ENCODE measurements around the gene RLF.
"Not testable (repeated sequence)": the region's sequence is repeated elsewhere in the genome, so short reads cannot be mapped to it uniquely, and the experiment has no call there.

RLF gene

DNA sequence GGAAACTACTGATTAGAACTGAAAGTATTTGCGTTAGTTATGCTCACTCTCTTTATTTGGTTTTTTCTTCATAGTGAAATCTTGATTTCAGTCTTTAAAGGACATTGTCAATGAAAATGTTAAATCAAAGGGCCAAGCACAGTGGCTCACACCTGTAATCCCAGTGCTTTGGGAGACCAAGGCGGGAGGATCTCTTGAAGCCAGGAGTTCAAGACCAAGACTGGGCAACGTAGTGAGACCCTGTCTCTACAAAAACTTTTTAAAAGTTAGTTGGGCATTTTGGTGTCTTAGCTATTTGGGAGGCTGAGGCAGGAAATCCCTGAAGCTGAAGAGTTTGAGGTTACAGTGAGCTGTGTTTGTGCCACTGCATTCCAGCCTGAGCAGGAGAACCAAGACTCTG lies 13.6 kb downstream of the RLF start:
- DNase-seq = no peak

DNA sequence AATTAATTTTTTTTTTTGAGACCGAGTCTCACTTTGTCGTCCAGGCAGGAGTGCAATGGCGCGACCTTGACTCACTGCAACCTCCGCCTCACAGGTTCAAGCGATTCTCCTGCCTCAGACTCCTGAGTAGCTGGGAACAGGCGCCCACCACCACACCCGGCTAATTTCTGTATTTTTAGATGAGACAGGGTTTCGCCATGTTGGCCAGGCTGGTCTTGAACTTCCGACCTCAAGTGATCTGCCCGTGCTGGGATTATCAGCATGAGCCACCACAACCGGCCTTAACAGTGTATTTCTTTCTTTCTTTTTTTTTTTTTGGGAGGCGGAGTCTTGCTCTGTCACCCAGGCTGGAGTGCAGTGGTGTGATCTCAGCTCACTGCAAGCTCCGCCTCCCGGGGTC lies 15.8 kb downstream of the RLF start:
- DNase-seq = not testable (repeated sequence)

- DNase-seq = no peak
Measured at GRCh38 chr1:40178200-40178599, 17.0 kb downstream of the RLF start.

DNA sequence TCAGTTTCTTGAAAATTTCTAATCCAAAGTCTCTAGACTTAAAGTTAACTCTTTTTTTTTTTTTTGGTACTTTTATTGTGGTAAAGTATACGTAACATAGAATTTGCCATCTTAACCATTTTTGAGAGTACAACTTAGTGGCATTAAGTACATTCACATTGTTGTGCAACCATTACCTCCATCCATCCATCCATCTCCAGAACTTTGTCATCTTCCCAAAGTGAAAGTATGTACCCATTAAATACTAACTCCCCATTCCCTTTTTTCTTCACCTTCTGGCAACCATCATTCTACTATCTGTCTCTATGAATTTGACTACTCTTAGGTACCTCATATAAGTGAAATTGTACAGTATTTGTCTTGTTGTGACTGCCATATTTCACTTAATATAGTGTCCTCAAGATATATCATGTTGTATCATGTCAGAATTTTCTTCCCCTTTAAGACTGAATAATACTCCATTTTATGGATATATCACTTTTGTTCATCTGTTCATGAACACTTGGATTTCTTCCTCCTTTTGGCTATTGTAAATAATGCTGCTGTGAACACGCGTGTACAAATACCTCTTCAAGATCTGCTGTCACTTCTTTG lies 18.4 kb downstream of the RLF start:
- no peak for DNase-seq

DNA sequence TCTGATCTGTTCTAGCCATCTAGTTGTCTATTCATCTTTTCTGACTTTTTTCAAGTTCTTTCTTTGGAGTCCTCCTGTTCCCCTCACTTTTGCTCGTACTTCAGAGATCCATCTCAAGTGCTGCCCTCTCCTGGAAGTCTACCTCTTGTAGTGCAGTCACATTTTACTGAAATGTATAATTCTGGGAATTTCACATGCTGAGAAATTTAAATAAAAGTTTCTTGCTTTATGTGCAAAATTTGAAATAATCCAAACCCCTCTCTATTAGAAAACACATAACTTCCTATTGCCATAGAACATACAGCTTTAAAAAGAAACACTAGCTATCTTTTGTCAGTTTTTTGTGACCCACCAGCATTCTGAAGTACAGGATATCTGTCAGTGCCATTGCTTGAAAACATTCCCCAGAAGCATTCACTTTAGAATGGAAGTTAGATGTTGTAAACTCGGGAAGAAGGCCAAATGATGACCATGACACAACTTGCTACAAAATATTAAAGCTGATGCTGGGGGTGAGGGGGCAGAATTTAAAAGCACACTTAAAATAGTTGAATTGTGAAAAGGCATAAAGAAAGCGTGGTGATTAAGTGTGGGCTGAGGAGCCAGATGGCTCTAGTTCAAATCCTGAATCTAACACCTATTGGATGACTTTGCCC lies 22.0 kb downstream of the RLF start:
- DNase-seq = no peak

DNA sequence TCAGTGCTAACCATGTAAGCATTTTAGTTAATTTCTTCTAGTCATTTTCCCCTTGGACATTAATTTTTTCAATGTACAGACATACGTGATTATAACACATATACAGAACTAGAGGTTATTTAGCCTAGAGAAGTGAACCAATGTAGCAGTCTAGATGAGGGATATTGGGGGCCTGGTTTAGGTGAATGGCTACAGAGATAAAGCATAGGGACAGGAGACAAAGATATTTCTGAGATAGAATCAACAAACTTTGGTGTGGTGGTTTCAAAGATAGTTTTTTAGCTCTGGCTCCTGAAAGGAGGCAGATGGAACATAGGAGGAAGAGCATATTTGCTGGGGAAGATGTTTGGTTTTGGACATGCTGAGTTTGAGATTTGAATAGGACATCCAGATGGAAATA lies 23.0 kb downstream of the RLF start:
- no peak for DNase-seq

DNA sequence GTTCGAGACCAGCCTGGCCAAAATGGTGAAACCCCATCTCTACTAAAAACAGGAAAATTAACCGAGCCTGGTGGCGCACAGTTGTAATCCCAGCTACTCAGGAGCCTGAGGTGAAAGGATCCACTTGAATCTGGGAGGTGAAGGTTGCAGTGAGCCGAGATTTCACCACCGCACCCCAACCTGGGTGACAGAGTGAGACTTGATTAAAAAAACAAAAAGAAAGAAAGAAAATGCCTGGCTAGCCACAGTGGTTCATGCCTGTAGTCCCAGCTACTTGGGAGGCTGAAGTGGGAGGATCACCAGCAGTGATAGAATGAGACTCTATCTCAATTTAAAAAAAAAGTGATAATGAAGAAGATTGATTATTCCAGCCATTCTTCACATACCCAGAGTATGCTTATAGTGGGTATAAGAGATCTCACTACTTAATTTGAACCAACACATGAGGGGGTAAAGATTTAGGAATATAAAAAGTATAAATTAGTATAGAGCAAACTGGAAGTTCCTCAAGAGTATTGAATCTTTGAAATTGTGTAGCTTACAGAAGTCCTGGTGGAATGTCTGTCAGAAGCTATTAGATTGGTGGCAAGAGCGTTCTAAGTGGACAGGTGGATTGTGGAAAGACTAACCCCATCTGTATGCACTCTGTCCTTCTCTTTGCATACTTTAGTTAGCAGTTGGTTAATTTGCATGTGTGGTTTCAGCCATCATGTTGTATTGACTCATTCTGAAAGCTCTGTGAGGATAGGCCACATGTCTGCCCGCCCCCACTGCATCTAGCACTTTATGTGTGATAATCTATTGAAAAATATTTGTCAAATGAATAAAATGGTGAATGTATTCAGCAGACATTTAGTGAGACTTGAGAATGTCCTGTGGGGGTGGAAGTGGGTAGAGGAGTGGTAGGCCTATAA lies 25.0 kb downstream of the RLF start:
- DNase-seq = no peak

DNA sequence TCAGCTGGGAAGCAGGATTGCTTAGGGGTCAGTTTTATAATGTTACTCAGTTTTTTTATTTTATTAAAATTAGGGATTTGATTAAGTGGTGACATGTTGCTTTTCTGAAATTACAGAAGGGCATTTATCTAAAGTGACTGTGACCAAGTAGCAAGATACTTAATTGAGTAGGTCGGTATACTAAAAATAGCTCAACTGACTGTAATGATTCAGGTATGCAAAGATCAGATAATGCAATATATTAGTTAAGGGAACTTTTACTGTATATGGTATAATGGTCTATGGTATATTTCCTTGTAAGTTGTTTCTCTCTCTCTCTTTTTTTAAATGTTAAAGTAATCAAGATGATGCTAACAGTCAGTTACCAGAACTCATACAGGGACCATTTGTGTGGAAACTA lies 26.2 kb downstream of the RLF start:
- no peak for DNase-seq

GRCh38 chr1:40194639-40195038 lies 33.5 kb downstream of the RLF start:
- not testable (repeated sequence) for DNase-seq

DNA sequence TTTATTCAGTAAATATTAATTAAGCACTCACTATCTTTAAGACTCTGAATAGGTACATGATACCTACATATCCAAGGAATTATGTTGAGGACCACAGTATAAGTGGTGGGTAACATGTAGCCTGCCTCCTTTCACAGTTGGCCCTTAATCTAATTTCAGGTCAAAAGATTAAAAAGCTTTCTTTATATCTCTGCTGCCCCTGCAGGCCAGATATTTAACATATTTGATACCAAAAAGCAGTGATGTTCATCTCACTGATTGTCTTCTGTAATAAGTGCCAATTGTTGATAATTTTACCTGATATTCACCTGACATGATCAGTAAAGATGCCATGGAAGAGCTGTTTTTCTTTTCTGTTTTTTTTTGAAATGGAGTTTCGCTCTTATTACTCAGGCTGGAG lies 36.5 kb downstream of the RLF start:
- no peak for DNase-seq

- DNase-seq = no peak
Measured at GRCh38 chr1:40199126-40199525, 37.9 kb downstream of the RLF start.

GRCh38 chr1:40204856-40205255 lies 43.7 kb downstream of the RLF start:
- no peak for DNase-seq

GRCh38 chr1:40210511-40211204 lies 49.5 kb downstream of the RLF start:
- DNase-seq = no peak

DNA sequence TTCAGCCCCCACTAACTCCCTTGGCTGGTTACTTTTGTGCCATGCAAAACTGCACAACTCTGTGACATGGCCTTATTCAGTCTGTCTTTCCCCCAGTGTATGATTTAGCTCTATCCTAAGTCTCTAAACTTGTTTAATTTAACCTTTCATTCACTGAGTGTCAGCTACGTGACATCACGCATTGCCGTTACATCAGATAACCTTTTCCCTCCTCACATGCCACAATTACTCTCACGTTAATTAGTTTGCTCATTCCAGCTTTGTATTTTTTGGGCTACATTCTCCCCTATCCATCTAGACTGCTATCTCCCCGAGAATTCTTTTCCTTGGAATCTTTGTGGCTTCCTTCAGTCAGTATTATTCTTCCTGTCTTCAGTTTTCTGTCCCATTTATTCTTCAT lies 57.1 kb downstream of the RLF start:
- DNase-seq = no peak

DNA sequence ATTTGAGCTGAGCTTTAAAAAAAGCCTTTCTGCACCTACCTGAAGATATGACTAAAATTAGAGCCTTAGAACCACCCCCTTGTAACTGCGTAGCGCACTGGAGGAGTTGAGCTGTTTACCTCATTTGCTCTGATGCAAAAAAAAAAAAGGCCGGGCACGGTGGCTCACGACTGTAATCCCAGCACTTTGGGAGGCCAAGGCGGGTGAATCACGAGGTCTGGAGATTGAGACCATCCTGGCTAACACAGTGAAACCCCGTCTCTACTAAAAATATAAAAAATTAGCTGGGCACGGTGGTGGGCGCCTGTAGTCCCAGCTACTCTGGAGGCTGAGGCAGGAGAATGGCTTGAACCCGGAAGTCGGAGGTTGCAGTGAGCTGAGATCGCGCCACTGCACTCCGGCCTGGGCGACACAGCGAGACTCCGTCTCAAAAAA lies 60.3 kb downstream of the RLF start:
- DNase-seq = not testable (repeated sequence)

DNA sequence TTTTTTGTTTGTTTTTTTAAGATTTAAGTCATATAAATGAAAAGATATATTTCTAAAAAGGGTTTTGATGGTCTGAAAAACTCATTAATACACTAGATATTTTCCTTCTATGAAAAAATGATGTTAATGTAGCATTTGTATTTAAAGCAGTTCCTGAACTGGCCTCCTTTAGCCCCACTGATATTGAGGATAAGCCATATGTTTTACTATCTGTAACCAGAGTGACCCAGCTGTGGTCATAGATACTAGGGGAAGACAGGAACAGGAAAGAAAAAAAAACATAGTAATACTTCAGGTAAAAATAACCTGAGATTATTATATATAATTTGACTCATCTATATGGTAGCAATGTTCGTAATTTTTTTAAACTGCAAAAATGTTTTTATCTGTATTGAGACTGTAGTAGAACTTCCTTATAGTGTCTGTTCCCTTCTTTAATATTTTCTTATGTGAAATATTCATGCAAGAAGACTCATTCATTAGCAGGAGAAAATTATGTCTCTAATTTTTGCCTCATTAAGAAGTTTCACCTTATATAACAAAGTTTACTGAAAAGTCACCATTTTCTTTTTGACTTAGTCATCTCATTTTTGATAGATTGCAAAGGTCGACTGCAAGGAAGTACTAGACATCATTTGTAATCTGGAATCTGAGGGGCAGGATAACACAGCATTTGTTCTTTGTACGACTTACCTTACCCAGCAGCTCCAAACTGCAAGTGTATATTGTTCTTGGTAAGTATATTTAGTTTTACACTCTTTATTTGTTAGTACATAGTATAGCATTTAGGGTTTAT lies 61.0 kb downstream of the RLF start:
- DNase-seq = no peak

GRCh38 chr1:40224040-40224439 lies 62.9 kb downstream of the RLF start:
- DNase-seq = no peak

GRCh38 chr1:40226192-40226591 lies 65.0 kb downstream of the RLF start:
- no peak for DNase-seq

DNA sequence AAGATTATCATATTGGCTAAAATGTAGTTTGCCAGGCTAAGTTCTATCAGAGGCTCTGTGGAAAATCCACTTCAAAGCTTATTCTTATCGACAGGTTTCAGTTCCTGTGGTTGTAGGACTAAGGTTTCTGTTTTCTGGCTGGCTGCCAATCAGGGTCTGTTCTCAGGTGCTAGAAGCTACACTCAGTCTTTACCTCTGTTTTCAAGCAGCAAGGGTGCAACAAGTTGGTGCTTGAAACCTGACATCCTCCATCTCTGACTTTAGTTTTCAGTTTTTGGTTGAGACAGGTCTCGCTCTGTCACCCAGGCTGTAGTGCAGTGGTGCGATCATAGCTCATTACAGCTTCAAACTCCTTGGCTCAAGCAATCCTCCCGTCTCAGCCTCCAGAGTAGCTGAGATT lies 71.3 kb downstream of the RLF start:
- DNase-seq = no peak

GRCh38 chr1:40239626-40240025 lies 78.4 kb downstream of the RLF start:
- DNase-seq = no peak

DNA sequence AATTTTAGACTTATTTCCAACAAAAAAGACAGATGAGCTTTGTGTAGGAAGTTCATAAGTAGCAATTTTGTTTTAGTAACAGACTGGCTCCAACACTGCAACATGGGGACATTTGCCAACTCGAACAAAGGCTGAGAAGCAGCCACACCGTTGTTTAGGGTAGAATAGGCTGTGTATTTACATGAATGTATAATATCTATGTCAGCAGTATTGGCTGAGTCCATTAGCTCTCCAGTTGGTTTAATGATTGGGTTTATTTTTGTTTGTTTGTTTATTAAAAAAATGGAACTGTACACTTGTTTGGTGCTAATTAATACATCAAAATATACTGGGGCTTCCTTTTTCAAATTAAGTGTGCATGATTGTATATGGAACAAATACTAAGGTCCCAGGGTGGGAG lies 79.2 kb downstream of the RLF start:
- no peak for DNase-seq

DNA sequence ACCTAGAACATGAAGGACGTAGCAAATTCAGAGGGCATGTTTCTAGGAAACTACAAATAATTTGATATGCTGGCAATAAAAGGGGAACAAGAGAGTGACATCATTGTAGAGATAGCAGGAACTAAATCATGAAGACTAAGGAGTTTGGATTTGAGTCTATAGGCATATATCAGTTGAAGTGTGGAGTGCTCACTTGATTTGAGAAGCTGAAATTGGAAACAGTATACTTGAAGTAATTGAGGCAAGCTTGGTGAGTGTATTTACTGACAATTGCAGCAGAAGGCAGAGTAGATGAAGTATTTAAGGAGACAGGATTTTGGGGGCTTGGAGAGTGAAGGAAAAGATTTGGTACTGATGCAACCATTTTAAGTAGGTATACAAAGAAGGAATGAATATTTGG lies 80.2 kb downstream of the RLF start:
- no peak for DNase-seq

DNA sequence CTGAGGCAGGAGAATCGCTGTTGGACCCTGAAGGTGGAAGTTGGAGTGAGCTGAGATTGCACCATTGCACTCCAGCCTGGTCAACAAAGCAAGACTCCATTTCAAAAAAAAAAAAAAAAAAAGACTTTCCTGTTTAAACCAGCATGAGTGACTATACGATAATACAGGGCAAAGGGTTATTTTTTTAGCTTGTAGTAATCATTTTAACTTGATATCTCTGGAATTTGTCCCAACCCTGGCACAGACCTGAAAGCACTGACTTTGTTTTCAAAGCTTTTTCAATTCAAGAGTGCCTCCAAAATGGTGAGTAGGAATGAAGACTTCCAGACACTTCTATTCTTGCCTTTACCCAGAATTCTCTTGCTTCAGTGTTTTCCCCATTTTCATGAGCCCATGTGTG lies 82.2 kb downstream of the RLF start:
- no peak for DNase-seq
